NCI-H146 treated with DMSO at 0.1 percent for 48 hours (cell line): ENCODE data around the gene DUSP6.

Experiments used
- DNase-seq: peaks from one replicate; lab custom pipeline; 2025; ENCODE audit not compliant: unreplicated experiment; lab: John Stamatoyannopoulos, UW

Gene DUSP6, protein sequence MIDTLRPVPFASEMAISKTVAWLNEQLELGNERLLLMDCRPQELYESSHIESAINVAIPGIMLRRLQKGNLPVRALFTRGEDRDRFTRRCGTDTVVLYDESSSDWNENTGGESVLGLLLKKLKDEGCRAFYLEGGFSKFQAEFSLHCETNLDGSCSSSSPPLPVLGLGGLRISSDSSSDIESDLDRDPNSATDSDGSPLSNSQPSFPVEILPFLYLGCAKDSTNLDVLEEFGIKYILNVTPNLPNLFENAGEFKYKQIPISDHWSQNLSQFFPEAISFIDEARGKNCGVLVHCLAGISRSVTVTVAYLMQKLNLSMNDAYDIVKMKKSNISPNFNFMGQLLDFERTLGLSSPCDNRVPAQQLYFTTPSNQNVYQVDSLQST

DNA sequence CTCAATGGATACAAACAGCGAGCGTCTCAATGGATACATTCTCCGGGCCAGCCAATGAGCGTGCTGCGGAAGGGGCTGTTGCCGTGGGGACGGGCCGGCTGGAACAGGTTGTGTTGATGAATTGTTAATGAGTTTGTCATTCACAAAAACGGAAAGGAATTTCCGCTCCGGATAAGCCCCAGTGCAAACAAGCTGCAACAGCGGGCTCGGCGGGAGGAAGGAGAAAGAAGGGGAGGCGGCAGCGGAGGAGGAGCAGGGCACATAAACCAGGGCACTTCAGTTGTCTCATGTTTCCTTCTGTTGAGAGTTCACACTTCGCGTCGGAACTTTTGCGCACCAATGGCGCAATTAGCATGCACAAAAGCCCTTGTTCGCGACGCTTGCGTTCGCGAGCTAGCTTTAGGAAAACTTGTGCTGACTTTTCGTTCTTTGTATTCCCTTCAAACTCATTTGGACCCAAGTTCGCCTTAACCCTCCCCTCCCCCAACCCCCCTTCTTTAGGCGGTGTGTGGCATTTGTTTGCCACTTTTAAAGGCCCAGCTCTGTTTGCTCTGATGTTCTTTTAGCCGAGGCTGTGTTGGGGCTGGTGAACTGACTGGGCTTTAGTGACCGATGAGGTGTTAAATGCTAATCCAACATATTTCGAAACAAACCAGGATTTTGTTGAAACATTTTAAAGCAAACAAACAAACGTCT is at the start of gene DUSP6:
TSS of gene DUSP6 (minus strand) at position 10 of the 696 bp plus-strand sequence. CDS start 462 bp downstream, outside the sequence.
- peak; percentile 97 for DNase-seq

DNA sequence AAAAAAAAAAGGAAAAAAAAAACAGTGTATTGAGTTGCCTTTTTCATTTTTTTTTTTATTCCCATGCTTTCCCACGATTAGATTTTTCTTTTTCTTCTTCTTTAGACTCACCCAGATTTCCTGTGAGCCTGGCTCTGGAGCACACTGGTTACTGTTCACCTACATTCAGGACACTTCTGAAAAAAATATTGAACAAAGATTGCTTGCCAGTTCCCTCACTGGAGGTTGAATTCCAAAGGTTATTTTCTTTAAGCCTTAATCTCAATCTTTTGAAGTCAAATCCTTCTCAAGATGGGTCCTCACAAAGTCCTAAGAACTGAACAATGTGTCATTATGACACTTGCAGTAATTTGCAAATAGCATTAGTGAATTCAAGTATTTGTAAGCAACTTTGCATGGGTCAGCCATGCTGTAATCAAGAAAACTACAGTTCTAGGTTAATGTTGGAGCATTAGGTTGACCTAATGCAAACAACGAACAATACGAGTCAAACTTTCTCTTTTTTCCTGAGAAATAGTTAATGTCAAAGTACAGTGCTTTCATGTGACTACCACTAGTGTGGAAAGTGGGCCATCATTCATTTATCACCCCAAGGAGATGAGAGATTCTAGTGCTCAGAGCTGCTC is 49.2 kb upstream of the DUSP6 start:
- DNase-seq = no peak

DNA sequence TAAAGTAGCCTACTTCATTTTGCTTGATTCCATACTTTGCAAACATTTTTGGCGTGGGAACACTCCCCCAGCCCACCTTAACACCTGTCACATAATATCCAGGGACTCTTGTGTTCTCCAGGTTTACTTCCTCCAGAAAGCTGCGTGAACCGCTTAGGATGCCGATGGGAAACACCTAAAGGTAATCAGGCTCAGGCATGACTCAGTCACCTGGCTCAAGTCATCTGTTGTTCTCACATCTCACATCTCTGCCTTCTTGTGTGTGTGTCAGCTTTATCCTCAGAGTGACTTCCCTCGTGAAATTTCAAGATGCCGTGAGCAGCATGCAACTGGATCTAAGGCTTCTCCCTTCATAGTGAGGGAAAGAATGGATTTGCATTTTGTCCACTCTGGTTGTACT is 48.1 kb upstream of the DUSP6 start:
- DNase-seq = no peak

DNA sequence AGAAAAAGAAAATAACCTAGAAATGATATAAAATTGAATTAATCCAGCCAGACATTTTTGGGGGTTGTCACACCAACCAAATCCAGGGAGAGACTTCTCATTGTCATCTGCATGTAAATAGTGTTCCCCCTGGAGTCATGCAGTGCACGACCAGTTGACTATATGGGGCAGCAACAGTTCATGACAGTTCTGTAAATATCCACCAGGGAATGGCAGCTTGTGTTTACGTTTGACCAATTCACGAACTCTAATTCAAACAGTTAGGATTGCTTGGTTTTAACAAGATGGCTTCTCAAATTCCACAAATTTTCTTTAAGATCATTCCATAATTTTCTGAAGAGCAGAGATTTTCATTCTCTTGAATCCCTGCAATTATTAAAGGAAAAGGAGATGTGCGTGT is 43.4 kb upstream of the DUSP6 start:
- no peak for DNase-seq

DNA sequence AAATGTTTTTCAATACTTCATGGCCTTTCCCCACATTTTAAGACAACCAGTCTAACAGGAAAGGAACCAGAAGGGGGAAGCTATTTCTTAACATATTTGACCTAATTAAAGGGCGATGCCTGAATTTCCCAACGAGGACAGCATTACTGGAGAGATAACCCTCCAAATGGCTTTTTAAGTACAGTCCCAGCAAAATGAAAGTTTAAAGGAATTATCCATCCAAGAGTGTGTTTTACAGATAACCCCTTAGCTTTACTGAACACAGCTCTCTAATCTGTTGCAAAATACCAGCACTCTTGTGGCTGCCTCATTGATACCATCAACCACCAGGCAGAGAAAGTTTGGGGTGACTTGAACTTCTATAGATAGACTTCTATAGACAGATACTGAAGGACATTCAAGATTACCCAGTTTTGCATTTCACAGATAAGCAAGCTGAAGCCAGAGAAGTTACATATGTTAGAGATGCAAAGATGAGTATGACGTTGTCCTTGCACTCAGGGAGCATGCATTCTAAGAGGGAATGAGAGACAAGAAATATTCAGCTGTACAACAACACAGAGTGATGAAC is 41.3 kb upstream of the DUSP6 start:
- no peak for DNase-seq

DNA sequence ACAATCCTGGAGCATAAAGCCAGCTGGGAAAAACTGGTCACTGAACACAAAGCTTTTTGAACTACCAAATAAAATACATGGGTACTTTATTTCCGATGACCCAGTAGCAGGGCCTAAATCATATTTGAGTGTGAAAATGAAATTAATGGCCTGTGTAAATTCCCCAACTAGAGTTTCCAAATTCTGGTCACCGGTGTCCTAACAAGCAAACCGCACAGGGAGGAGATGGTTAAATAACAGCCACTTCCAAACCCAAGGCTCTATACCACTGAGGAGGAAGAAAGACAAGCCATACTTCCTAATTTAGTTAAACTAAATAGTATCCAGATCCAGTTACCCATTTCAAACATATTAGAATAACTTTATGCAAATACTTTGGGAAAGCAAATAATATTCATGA is 40.1 kb upstream of the DUSP6 start:
- no peak for DNase-seq

DNA sequence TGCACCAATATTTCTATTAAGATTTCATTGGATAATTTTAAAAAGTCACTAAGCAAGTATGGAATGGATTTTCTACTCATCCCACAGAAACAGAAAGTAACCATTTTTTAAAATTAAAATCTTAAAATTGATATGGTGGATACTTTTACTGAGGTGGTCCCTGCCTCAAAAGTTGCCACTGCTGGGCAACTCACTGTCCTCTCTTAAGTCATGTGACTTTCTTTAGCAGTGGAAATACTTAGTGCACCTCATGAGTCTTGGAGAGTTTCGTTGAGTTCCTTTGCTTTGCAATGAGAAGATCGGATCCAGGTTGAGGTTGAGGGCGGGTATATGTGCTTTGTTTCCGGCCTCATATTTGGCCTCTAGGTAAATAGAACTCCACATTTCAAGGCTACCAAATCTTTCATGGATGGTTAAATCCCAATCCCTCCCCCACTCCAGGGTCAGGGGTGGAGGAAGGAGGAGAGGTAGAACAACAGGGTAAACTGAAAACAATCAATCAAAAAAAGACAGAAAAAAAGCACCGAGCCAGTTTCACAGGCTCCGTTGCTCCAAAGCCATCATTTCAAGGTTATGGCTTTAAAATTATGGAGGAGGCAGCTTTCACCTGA is 39.5 kb upstream of the DUSP6 start:
- DNase-seq = no peak

DNA sequence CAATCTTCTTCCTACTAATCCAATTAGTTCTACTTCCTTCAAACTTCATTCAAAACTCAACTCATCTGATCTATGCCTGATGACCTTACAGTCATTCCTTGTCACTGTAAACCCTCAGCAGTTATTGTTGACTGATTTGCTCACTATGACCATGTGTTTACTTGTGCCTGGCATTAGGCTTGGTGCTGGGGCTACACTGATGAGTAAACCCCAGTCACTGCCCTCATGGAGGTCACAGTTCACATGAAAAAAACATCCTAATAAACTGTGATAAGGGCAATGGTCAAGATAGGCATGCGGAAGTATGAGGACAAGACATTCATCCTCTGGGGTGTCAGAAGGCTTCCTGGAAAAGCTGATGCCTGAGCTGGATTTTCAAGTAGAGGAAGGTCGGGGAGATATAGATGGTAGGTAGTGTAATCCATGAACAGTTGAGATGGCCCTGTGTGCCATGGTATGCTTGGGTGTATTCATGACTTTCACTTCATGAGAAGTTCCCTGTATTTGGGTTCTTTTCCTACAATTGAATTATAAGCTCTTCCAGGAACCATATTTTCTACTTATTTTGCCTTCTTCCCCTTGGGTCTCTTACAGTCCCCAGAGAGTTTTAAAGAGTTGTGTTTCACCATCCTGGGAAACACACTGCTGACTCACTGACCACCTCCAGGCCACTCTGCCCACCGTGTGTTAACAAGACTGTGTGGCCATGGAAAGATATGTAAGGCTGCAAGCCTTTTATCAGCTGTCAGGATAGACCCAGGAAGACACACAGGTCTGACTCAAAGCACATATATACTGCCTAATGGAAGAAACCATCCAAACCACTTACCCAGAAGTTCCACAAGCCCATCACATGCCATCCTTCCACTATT is 38.7 kb upstream of the DUSP6 start:
- DNase-seq = no peak

DNA sequence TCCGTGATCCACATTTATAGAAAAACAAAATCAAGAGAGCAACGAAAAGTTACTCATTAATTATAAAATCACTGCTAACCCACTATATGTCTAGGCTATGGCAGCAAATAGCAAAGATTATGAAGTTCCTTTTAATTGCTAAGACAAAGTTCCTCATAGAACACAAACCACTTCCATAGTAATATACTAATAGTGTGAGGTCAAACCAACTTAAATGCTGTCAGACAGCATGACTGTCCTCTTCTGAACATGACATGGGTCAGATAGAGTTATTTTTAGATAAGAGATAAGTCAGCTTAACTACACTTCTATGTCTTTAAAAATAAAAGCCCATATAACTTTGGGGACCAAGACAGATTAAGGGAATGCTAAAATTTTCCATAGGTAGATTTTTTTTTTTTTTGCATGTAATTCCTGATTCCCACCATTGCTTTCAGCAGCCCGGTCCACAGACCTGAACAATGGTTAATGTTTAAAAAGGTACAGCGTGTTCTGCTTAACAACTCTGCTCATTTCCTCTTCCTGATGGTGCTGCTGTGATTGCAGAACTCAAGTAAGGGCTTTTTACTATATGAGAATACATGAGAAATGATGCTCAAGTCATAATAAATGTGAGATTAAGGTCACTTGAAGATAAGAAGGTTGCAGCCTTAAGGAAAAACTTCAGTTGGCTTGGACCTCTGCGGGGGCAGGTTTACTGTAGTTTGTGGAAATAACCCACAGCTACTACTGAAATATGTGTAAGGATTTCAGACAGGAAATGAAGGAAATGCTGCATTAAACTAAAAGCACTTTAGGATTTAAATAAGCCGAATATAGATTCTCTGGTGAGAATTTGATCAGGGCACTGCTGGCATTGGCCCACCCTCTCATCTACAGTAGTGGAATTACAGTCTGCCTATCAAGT is 37.7 kb upstream of the DUSP6 start:
- DNase-seq = no peak

DNA sequence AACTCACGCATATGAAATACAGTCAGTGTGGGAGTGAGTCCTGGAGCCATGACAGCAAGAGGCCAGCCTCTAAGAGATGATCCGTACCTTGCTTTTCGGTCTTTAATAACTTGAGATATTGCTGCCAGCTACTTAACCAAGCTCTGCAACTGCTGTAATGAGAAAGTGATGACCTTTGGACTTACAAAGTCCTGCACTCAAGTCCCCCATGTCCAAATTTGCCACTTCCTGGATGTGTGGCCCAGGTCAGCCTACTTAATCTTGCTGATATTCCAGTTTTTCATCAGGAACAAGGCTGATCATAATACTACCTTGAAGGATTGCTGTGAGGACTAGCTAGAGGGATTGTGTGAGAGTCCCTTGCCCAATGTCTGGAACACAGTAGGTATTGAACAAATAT is 33.8 kb upstream of the DUSP6 start:
- DNase-seq = no peak

DNA sequence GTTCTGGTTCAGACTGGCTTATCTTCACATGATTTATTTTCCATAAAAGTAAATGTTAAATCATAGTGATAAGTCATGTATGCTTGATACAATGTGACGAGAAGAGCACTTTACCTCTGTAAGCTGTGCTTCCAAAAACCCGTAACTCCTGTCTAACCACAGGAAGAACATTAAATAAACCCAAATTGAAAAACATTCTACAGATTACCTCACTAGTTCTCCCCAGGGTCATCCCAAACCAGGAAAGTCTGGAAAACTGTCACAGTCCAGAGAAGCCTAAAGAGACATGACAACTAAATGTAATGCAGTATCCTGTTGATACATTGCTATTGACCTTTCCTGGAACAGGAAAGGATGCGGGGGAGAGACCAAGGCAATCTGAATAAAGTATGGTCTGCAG is 32.5 kb upstream of the DUSP6 start:
- no peak for DNase-seq

DNA sequence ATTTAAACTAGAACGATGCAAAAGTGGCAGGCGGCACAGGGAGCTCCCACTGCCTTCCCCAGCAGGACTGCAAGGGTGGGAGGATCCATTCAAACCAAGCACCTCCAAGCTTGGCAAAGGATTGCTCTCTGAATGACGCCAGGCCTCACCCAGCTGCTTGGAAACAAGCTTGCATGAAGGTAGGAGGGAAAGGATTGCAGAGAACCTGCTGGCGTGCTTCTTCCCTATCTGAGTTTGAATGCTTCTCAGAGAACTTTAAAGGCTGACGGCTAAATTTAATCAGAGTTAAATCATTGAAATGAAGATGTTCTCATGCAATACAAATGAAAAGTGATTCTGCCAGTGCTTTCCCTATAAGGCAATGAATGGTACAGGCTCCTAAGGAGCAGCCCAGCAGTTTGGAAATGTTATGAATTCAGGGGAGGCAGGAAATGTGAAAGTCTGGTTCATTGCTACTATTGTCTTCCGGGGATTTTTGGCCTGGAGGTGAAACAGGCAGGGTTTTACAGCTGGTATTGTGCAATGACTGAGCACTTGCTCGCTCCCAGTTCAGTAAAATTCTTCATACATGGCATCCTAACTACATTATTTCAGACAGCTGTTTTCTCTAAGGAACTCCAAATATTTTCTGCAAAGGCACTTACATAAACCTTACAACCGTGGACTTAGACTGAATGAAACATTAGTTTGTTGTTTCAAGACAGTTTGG is 31.9 kb upstream of the DUSP6 start:
- peak; percentile 77 for DNase-seq

DNA sequence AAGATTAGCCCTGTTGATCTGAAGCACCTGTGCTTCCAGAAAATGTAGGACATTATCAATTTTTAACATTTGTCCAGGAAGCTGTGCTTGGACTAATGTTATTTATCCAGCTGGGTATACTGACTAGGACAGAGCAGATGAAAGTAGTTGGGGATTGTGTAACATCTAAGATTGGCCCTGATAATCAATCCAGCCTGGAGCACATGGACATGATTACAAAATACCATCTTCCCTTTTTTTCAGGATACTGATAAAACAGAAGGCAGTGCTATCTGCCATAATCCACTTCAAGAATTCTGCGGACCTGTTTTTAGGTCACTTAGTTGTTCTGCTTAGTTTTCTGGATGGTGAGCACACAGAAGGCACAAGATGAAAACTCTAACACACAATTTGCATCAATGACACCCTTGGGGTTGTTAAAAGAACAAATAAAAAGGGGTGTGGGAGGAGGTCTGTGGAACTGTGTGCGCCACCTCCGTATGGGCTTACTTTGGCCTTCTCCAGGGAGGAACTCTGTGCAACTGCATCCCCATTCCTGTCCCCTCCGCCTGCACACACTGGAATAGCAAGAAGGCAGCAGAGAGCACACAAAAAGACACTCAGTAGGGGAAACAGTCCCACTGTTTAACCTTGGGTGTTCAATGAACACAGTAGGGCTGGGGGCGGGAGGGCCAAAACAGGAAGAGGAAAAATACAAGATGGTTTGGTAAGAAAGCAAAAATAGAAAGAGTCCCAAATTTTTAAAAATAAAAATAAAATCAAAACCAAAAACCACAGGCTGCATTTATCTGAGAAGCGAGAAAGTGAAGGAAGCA is 31.1 kb upstream of the DUSP6 start:
- peak; percentile 29 for DNase-seq

DNA sequence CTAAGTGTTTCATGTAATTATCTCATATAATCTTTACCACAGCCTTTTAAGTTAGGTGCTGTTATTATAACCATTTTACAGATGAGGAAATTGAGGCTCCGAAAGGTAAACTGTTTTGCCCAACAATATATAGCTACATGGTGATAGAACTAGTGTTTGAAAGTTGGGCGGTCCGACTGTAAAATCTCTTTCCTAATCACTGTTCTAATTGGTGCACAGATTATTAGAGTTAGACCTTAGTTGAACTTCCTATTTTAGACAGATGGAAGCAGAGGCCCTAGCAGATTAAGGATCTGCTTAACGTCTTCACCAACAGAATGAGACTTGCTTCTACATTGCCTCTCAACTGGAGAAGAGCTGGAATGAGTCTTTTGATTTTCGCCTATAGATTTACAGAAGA is 30.0 kb upstream of the DUSP6 start:
- DNase-seq = no peak

DNA sequence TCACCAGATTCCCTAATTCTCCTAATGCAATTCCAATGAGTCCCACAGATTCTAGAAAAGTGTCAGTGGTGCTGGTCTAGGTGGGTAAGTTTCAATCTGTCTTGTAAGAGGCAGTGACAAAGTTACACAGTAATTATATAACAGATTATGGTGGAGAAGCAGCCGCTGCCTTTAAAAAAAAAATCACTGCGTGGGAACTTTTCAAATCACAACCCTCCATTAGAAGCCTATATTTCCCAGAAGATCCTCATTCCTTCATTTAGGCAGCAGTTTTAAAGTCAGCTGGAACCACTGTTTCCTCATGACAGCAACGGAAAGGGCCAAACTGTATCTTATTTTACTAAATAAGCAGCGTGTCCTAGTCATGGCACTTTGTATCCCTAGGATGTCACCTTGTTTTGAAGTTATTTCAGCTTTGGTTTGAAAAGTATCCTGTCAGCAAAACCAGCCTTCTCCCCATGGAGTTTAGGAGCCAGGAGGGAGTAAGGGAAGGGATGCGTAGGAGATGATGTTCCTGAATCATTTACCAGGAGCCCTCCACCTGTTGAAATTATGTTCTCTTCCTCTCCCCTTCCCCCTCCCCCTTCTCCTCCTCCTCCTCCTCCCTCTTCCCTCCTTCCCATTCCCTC is 27.7 kb upstream of the DUSP6 start:
- no peak for DNase-seq

DNA sequence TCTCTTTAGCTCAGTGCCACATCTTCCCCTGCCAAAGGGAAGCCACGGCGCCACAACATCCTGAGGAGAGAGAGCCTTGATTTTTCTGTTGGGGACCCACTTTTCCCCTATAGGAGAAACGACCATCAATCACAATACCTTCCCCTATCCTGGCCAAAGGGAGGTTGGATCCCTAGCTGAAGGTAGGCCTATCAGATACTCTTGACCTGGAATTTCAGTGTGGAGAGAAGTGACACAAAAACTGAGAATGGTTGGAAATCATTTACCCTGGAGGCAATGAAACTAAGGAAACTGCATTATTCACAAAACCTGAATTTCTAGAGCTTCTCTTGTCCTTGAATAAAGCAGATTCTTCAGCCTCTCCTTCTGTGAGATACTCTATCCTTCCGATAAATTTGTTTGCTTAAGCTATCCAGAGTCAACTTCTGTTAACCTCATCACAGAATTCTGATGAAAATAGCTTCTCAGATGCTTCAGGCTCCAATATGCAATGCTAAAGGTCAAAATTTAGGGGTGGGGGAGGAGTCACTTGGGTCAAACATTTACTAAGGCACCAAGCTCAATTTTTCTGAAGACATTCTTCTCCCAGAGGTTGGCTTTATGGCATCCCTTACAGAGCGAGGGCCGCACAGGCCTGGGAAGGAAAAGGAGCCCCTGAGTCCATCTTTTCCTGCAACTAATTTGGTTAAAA is 27.0 kb upstream of the DUSP6 start:
- no peak for DNase-seq

DNA sequence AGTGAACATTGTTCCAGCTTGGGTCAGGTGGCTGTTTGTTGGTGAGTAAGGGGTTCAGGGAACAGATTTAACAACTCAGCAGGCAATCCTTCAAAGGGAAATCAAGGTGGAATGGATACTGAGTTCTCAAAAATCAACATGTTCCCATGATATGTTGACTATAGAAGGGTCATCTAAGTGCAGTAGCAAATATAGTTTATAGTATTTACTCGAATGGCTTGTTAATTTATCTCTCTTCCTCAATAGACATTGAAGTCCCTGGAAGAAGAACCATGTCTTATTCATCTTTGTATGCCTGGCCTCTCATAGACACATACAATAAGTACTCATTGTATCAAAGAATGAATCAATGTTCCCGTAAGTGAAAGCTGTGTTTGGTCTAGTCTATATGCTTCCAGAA is 24.5 kb upstream of the DUSP6 start:
- DNase-seq = no peak
